ENCODE data around the gene EMILIN2. TPM values are rescaled to one million over a fixed set of nuclear protein-coding genes. Genes with fewer than 3 reads are reported as not detected.

EMILIN2 gene
- total RNA-seq, 1 experiment from 2014 or later = 20.0 TPM

DNA sequence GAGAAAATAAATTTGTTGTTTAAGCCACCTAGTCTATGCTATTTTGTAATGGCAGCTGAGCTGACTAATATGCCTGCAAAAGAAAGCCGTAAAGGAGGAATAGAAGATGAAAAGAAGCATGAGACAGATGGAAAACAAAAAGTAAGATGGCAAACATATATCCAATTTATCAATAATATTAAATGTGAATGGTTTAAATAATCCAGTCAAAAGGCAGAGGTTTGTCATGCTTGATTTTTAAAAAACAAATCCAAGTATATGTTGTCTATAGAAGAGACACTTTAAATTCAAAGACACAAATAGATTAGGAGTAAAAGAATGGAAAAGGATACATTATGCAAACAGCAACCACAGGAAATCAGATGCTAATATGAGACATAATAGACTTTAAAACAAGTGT is 35.4 kb upstream of the EMILIN2 start:
- Histone ChIP-seq H3K18ac (ENCODE audit: insufficient read length, low read depth, low read length) (no peak overlapping the region), H2BK120ac (ENCODE audit: low read depth, low read length, poor library complexity, severe bottlenecking) (no peak overlapping the region), H2BK12ac (ENCODE audit: insufficient read length, low read depth, low read length) (no peak overlapping the region), H4K91ac (ENCODE audit: insufficient read length, low read depth, low read length) (no peak overlapping the region), H4K5ac (ENCODE audit: insufficient read length, low read depth, low read length) (no peak overlapping the region), H3K79me1 (ENCODE audit: insufficient read depth, low read depth, low read length, poor library complexity, severe bottlenecking) (no peaks in the 10 kb centered on the region), H3K4me2 (ENCODE audit: insufficient read depth, insufficient read length, low read length) (no peak overlapping the region), H3K56ac (ENCODE audit: insufficient read length, low read depth, low read length) (no peak overlapping the region), H3K27ac (ENCODE audit: insufficient read length, low read depth, low read length) (no peak overlapping the region), H3K4ac (ENCODE audit: low read depth, low read length) (no peak overlapping the region), H3T11ph (ENCODE audit: low read length) (no peak overlapping the region), H3K14ac (ENCODE audit: insufficient read depth, low read length) (no peak overlapping the region), H2BK15ac (ENCODE audit: low read depth, low read length) (no peak overlapping the region), H3K23ac (ENCODE audit: insufficient read length, low read depth, low read length) (no peak overlapping the region), H4K8ac (replicated peaks; ENCODE audit: insufficient read length, low read depth, low read length) (no peak overlapping the region), H3K9ac (ENCODE audit: extremely low read depth, insufficient read length, low read length) (no peak overlapping the region), H2BK5ac (ENCODE audit: insufficient read length, low read length) (no peak overlapping the region), H2AFZ (ENCODE audit: low read length) (no peak overlapping the region), H3K27me3 (ENCODE audit: insufficient read depth, low read length) (no peaks in the 10 kb centered on the region), H2BK20ac (ENCODE audit: low read depth, low read length, poor library complexity, severe bottlenecking) (no peak overlapping the region), H4K20me1 (ENCODE audit: control insufficient read depth, insufficient read depth, insufficient read length) (no peaks in the 10 kb centered on the region), H3K79me2 (ENCODE audit: insufficient read depth, low read length) (no peaks in the 10 kb centered on the region), H3K9me3 (ENCODE audit: control insufficient read depth, low read depth, low read length) (no peaks in the 10 kb centered on the region), H3K23me2 (ENCODE audit: insufficient read length, low read depth, low read length, poor library complexity, severe bottlenecking) (no peaks in the 10 kb centered on the region), H2AK5ac (ENCODE audit: insufficient read length, low read length) (no peak overlapping the region), H3K4me1 (ENCODE audit: insufficient read depth, low read length) (no peaks in the 10 kb centered on the region)
- Mint-ChIP-seq H3K27ac (no peak overlapping the region), H3K36me3 (ENCODE audit: insufficient read depth in 1 of 3, low read depth in 3 of 3) (peaks cover 20 to 38% (median 28%) of the 10 kb centered on the region in 3 experiments), H3K4me3 (no peak overlapping the region), H3K4me1 (peaks cover under 1 to 3% of the 10 kb centered on the region in 2 experiments), H3K9me3 (peaks cover 46 to 49% of the 10 kb centered on the region in 2 experiments), H3K27me3 (ENCODE audit: low read depth) (no peaks in the 10 kb centered on the region)
- TF ChIP-seq, protein P1, sequence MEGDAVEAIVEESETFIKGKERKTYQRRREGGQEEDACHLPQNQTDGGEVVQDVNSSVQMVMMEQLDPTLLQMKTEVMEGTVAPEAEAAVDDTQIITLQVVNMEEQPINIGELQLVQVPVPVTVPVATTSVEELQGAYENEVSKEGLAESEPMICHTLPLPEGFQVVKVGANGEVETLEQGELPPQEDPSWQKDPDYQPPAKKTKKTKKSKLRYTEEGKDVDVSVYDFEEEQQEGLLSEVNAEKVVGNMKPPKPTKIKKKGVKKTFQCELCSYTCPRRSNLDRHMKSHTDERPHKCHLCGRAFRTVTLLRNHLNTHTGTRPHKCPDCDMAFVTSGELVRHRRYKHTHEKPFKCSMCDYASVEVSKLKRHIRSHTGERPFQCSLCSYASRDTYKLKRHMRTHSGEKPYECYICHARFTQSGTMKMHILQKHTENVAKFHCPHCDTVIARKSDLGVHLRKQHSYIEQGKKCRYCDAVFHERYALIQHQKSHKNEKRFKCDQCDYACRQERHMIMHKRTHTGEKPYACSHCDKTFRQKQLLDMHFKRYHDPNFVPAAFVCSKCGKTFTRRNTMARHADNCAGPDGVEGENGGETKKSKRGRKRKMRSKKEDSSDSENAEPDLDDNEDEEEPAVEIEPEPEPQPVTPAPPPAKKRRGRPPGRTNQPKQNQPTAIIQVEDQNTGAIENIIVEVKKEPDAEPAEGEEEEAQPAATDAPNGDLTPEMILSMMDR (conservative IDR thresholded peaks at IDR 0.05) = no peak
- no peak for DNase-seq
- WGBS (ENCODE audit: extremely low coverage, insufficient read length, low lambda C conversion rate) = no CpG with 5 or more reads among the region's 1 CpG
